Renal cortex interstitium (tissue), 11 donors: Measurements from ENCODE around the gene EIF1B. TPM values are rescaled to one million over a fixed set of nuclear protein-coding genes. Genes with fewer than 3 reads are reported as not detected.

Experiments
- DNase-seq, 11 donors: peaks; one replicate each; pipeline ENCODE4 v3.0.0-alpha.2; 2013; ENCODE audit warnings: low read depth in 9 of 11, low spot score in 4 of 11; ENCODE audit errors: extremely low read depth in 1 of 11
- polyA plus RNA-seq, 3 donors: library from polyadenylated mRNA; unstranded; fragments of 120-200 nt; gene quantifications; one replicate each; pipeline ENCODE4 v1.2.1, GENCODE V29; 2013; ENCODE audit not compliant: insufficient read length in 3 of 3

EIF1B gene
- polyA plus RNA-seq, 3 donors = 109 to 132 (median 122) TPM

- DNase-seq = no peak
Measured at GRCh38 chr3:40332684-40333083, 23.2 kb downstream of the EIF1B start.

- no peak for DNase-seq
Measured at GRCh38 chr3:40333416-40333815, 23.9 kb downstream of the EIF1B start.

- no peak for DNase-seq
Measured at GRCh38 chr3:40333852-40334251, 24.3 kb downstream of the EIF1B start.

GRCh38 chr3:40336101-40336500 is 26.6 kb downstream of the EIF1B start:
- DNase-seq = no peak

- no peak for DNase-seq
Measured at GRCh38 chr3:40336511-40337135, 27.1 kb downstream of the EIF1B start.

- no peak for DNase-seq
Measured at GRCh38 chr3:40337136-40338108, 27.9 kb downstream of the EIF1B start.

GRCh38 chr3:40339871-40340270 is 30.4 kb downstream of the EIF1B start:
- no peak for DNase-seq

- DNase-seq = no peak
Measured at GRCh38 chr3:40340541-40341170, 31.1 kb downstream of the EIF1B start.

- DNase-seq = no peak
Measured at GRCh38 chr3:40341671-40342070, 32.2 kb downstream of the EIF1B start.

- no peak for DNase-seq
Measured at GRCh38 chr3:40350529-40350928, 41.0 kb downstream of the EIF1B start.

- no peak for DNase-seq
Measured at GRCh38 chr3:40355410-40355809, 45.9 kb downstream of the EIF1B start.

- no peak for DNase-seq
Measured at GRCh38 chr3:40358454-40358853, 48.9 kb downstream of the EIF1B start.

Other genes starting within 250 kb of the EIF1B start
- gene ENTPD3, start 77.5 kb downstream of the EIF1B start, polyA plus RNA-seq = 1 to 10 TPM; 1.4 to 2.1 (median 1.9) TPM
- 1,000 to 10,000 TPM; 1,639 to 1,832 (median 1,792) TPM for gene RPL14, start 147.6 kb downstream of the EIF1B start, polyA plus RNA-seq
- 1 to 10 TPM; 7.5 to 8.3 (median 7.8) TPM for gene ZNF619, start 167.4 kb downstream of the EIF1B start, polyA plus RNA-seq
- 10 to 100 TPM in 2 of 3 donors, 1 to 10 TPM in 1; 9.6 to 11.9 (median 10.4) TPM for gene ZNF620, start 196.3 kb downstream of the EIF1B start, polyA plus RNA-seq
- 10 to 100 TPM; 23.4 to 32.0 (median 26.6) TPM for gene ZNF621, start 215.3 kb downstream of the EIF1B start, polyA plus RNA-seq